Hepatocyte (in vitro differentiated cells): ENCODE measurements around the gene PHC1.

Experiments
- EZH2 ChIP-seq: fragments of 200-600 bp; sonication (generic); IDR thresholded peaks from 2 replicates; pipeline ENCODE4 v1.6.1; 2016; ENCODE audit warnings: antibody characterized with exemption, mild to moderate bottlenecking, borderline replicate concordance
- EZH2phosphoT487 ChIP-seq: fragments of 200-600 bp; sonication (generic); IDR thresholded peaks from one replicate; pipeline ENCODE4 v1.6.1; 2018; ENCODE audit warnings: antibody characterized with exemption, mild to moderate bottlenecking, low read depth, moderate library complexity; ENCODE audit not compliant: unreplicated experiment, severe bottlenecking
- TF ChIP-seq, protein P1 (sequence below): fragments of 200-600 bp; sonication (generic); IDR thresholded peaks from 2 replicates; pipeline ENCODE4 v1.5.1; 2016; ENCODE audit warnings: antibody characterized with exemption, mild to moderate bottlenecking; ENCODE audit not compliant: poor library complexity

- TF ChIP-seq, protein P1, sequence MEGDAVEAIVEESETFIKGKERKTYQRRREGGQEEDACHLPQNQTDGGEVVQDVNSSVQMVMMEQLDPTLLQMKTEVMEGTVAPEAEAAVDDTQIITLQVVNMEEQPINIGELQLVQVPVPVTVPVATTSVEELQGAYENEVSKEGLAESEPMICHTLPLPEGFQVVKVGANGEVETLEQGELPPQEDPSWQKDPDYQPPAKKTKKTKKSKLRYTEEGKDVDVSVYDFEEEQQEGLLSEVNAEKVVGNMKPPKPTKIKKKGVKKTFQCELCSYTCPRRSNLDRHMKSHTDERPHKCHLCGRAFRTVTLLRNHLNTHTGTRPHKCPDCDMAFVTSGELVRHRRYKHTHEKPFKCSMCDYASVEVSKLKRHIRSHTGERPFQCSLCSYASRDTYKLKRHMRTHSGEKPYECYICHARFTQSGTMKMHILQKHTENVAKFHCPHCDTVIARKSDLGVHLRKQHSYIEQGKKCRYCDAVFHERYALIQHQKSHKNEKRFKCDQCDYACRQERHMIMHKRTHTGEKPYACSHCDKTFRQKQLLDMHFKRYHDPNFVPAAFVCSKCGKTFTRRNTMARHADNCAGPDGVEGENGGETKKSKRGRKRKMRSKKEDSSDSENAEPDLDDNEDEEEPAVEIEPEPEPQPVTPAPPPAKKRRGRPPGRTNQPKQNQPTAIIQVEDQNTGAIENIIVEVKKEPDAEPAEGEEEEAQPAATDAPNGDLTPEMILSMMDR, result no peak
- TF ChIP-seq EZH2phosphoT487 (no peak), EZH2 (no peak)
These were observed 32.4 kb downstream of the PHC1 start for GRCh38 chr12:8946733-8947132.
